Measurements from ENCODE around the gene PGR. TPM values are rescaled to one million over a fixed set of nuclear protein-coding genes. Genes with fewer than 3 reads are reported as not detected.

The PGR gene
- total RNA-seq, 1 donor from 2014 or later = 0.18 TPM

DNA sequence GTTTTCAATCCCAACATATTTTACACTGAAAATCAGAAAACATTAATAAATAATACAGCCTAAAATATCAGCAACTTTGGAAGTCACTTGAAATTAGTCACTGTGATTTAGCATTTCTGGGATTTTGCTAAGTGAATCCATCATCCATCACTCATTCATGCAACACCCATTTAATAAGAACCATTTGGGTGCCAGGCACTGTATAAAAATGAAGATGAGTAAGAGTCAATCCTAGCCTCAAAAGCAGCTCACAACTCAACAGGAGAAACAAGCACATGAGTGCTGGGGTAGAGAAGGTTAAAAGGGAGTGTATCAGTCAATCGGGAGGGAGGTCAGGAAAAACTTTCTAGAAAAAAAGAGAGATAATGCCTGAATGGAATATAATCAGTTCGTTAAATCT, 77.9 kb downstream of the PGR start:
- no peak for FAIRE-seq
- H3K36me3 Mint-ChIP-seq (ENCODE audit: low read depth, unreplicated experiment) = no peaks in the 10 kb centered on the region

DNA sequence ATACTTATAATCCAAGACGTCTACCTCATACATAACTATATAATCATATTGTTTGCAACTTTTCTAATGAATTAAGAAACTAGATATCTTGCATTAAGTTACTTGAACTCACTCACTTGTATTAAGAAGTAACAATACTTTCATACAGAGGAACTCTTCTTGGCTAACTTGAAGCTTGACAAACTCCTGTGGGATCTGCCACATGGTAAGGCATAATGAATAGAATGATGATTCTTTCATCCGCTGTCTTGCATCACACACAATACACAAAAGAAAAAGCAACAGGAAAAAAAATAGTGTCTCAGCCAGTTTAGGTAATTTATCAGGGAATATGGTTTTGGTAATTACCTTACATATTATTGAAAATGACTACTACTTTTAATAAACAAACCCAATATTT, 79.8 kb downstream of the PGR start:
- H3K4me1 Mint-ChIP-seq (ENCODE audit: low read depth, unreplicated experiment) = no peaks in the 10 kb centered on the region
- FAIRE-seq (no peak), DNase-seq (ENCODE audit: low read depth) (no peak)
- no peak overlapping the region for H3K9ac ChIP-seq (ENCODE audit: low read length)
- no peak overlapping the region for H3K27ac Mint-ChIP-seq (ENCODE audit: unreplicated experiment)
- H3K9me3 Mint-ChIP-seq (ENCODE audit: unreplicated experiment) = no peaks in the 10 kb centered on the region
- H3K36me3 Mint-ChIP-seq (ENCODE audit: low read depth, unreplicated experiment) = no peaks in the 10 kb centered on the region
- H4K20me1 ChIP-seq (ENCODE audit: insufficient read depth, low read length) = no peaks in the 10 kb centered on the region
- no peak overlapping the region for H3K4me2 ChIP-seq (ENCODE audit: low read length)
- no peak overlapping the region for H2AFZ ChIP-seq (ENCODE audit: low read depth, low read length)
- TF ChIP-seq EZH2 (IDR thresholded peaks at IDR 0.05; ENCODE audit: insufficient read depth, low read length) = no peak
- TF ChIP-seq, protein P1, sequence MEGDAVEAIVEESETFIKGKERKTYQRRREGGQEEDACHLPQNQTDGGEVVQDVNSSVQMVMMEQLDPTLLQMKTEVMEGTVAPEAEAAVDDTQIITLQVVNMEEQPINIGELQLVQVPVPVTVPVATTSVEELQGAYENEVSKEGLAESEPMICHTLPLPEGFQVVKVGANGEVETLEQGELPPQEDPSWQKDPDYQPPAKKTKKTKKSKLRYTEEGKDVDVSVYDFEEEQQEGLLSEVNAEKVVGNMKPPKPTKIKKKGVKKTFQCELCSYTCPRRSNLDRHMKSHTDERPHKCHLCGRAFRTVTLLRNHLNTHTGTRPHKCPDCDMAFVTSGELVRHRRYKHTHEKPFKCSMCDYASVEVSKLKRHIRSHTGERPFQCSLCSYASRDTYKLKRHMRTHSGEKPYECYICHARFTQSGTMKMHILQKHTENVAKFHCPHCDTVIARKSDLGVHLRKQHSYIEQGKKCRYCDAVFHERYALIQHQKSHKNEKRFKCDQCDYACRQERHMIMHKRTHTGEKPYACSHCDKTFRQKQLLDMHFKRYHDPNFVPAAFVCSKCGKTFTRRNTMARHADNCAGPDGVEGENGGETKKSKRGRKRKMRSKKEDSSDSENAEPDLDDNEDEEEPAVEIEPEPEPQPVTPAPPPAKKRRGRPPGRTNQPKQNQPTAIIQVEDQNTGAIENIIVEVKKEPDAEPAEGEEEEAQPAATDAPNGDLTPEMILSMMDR (IDR thresholded peaks at IDR 0.05; ENCODE audit: insufficient read depth, low read depth, low read length) = no peak
- no peaks in the 10 kb centered on the region for H3K4me1 ChIP-seq (ENCODE audit: insufficient read depth, low read length)
- H3K4me3 ChIP-seq (ENCODE audit: insufficient read depth, low read depth, low read length) = no peak overlapping the region
- H3K27me3 Mint-ChIP-seq (ENCODE audit: low read depth, unreplicated experiment) = no peaks in the 10 kb centered on the region
- no peak overlapping the region for H3K27ac ChIP-seq (ENCODE audit: low read depth, low read length)
- no peak overlapping the region for H3K4me3 Mint-ChIP-seq (ENCODE audit: unreplicated experiment)
- H3K27me3 ChIP-seq (ENCODE audit: insufficient read depth, low read length) = no peaks in the 10 kb centered on the region
- H3K36me3 ChIP-seq (ENCODE audit: insufficient read depth, low read length) = no peaks in the 10 kb centered on the region
- no peaks in the 10 kb centered on the region for H3K9me3 ChIP-seq (ENCODE audit: insufficient read depth, low read depth, low read length)
- H3K79me2 ChIP-seq (ENCODE audit: insufficient read depth, low read length) = no peaks in the 10 kb centered on the region

More for the DNA sequence above, 77.9 kb downstream of the PGR start:
- no peaks in the 10 kb centered on the region for H3K79me2 ChIP-seq (ENCODE audit: insufficient read depth, low read length)
- H3K27ac ChIP-seq (ENCODE audit: low read depth, low read length) = no peak overlapping the region
- Mint-ChIP-seq H3K27ac (ENCODE audit: unreplicated experiment) (no peak overlapping the region), H3K9me3 (ENCODE audit: unreplicated experiment) (no peaks in the 10 kb centered on the region), H3K4me1 (ENCODE audit: low read depth, unreplicated experiment) (no peaks in the 10 kb centered on the region), H3K4me3 (ENCODE audit: unreplicated experiment) (no peak overlapping the region), H3K27me3 (ENCODE audit: low read depth, unreplicated experiment) (no peaks in the 10 kb centered on the region)
- no peak overlapping the region for H2AFZ ChIP-seq (ENCODE audit: low read depth, low read length)
- H3K27me3 ChIP-seq (ENCODE audit: insufficient read depth, low read length) = no peaks in the 10 kb centered on the region
- no peak for DNase-seq (ENCODE audit: low read depth)
- H3K4me3 ChIP-seq (ENCODE audit: insufficient read depth, low read depth, low read length) = no peak overlapping the region
- no peaks in the 10 kb centered on the region for H3K36me3 ChIP-seq (ENCODE audit: insufficient read depth, low read length)
- TF ChIP-seq EZH2 (IDR thresholded peaks at IDR 0.05; ENCODE audit: insufficient read depth, low read length) = no peak
- TF ChIP-seq, protein P1 (IDR thresholded peaks at IDR 0.05; ENCODE audit: insufficient read depth, low read depth, low read length) = no peak
- H3K9me3 ChIP-seq (ENCODE audit: insufficient read depth, low read depth, low read length) = no peaks in the 10 kb centered on the region
- H3K4me2 ChIP-seq (ENCODE audit: low read length) = no peak overlapping the region
- no peaks in the 10 kb centered on the region for H3K4me1 ChIP-seq (ENCODE audit: insufficient read depth, low read length)
- H3K9ac ChIP-seq (ENCODE audit: low read length) = no peak overlapping the region
- no peaks in the 10 kb centered on the region for H4K20me1 ChIP-seq (ENCODE audit: insufficient read depth, low read length)

- Histone ChIP-seq H4K20me1 (ENCODE audit: insufficient read depth, low read length) (no peaks in the 10 kb centered on the region), H3K36me3 (ENCODE audit: insufficient read depth, low read length) (no peaks in the 10 kb centered on the region), H3K27ac (ENCODE audit: low read depth, low read length) (no peak overlapping the region), H3K27me3 (ENCODE audit: insufficient read depth, low read length) (no peaks in the 10 kb centered on the region), H3K9ac (ENCODE audit: low read length) (no peak overlapping the region), H3K4me2 (ENCODE audit: low read length) (no peak overlapping the region), H2AFZ (ENCODE audit: low read depth, low read length) (no peak overlapping the region), H3K4me1 (ENCODE audit: insufficient read depth, low read length) (no peaks in the 10 kb centered on the region), H3K9me3 (ENCODE audit: insufficient read depth, low read depth, low read length) (no peaks in the 10 kb centered on the region), H3K4me3 (ENCODE audit: insufficient read depth, low read depth, low read length) (no peak overlapping the region), H3K79me2 (ENCODE audit: insufficient read depth, low read length) (no peaks in the 10 kb centered on the region)
- no peak overlapping the region for H3K4me3 Mint-ChIP-seq (ENCODE audit: unreplicated experiment)
- no peak for FAIRE-seq
- no peak for DNase-seq (ENCODE audit: low read depth)
- no peaks in the 10 kb centered on the region for H3K36me3 Mint-ChIP-seq (ENCODE audit: low read depth, unreplicated experiment)
- TF ChIP-seq EZH2 (IDR thresholded peaks at IDR 0.05; ENCODE audit: insufficient read depth, low read length) = no peak
- TF ChIP-seq, protein P1 (IDR thresholded peaks at IDR 0.05; ENCODE audit: insufficient read depth, low read depth, low read length) = no peak
- H3K9me3 Mint-ChIP-seq (ENCODE audit: unreplicated experiment) = no peaks in the 10 kb centered on the region
- no peak overlapping the region for H3K27ac Mint-ChIP-seq (ENCODE audit: unreplicated experiment)
- H3K4me1 Mint-ChIP-seq (ENCODE audit: low read depth, unreplicated experiment) = no peaks in the 10 kb centered on the region
- no peaks in the 10 kb centered on the region for H3K27me3 Mint-ChIP-seq (ENCODE audit: low read depth, unreplicated experiment)
Measured at GRCh38 chr11:101049123-101049522, 80.5 kb downstream of the PGR start.
